H9 (cell line): ENCODE results near the gene CYP4F2. TPM values are rescaled to one million over a fixed set of nuclear protein-coding genes. Genes with fewer than 3 reads are reported as not detected.

Source experiments
- DNase-seq: peaks from one replicate; pipeline ENCODE4 v3.0.0-alpha.2; 2017
- H2AFZ ChIP-seq: one replicate; pipeline ENCODE4 v1.6.1; 2013; ENCODE audit warnings: mild to moderate bottlenecking, low read length, control low read depth, moderate library complexity
- H2AK5ac ChIP-seq: 2 replicates; pipeline ENCODE4 v1.6.1; 2013; ENCODE audit warnings: low read length, control low read depth, mixed read lengths; ENCODE audit not compliant: insufficient read length
- H2BK120ac ChIP-seq: one replicate; pipeline ENCODE4 v1.6.1; 2013; ENCODE audit warnings: low read depth, mild to moderate bottlenecking, low read length, control low read depth, inconsistent platforms; ENCODE audit not compliant: poor library complexity, severe bottlenecking
- H2BK12ac ChIP-seq: 2 replicates; pipeline ENCODE4 v1.6.1; 2013; ENCODE audit warnings: low read length, control low read depth, mixed read lengths, low read depth; ENCODE audit not compliant: insufficient read length
- H2BK15ac ChIP-seq: 2 replicates; pipeline ENCODE4 v1.6.1; 2013; ENCODE audit warnings: low read depth, low read length, control low read depth
- H2BK20ac ChIP-seq: one replicate; pipeline ENCODE4 v1.6.1; 2013; ENCODE audit warnings: low read depth, mild to moderate bottlenecking, low read length, control low read depth, inconsistent platforms; ENCODE audit not compliant: poor library complexity, severe bottlenecking
- H2BK5ac ChIP-seq: 2 replicates; pipeline ENCODE4 v1.6.1; 2013; ENCODE audit warnings: low read length, control low read depth, mixed read lengths; ENCODE audit not compliant: insufficient read length
- H3K14ac ChIP-seq: 2 replicates; pipeline ENCODE4 v1.6.1; 2013; ENCODE audit warnings: low read length, control low read depth; ENCODE audit not compliant: insufficient read depth
- H3K18ac ChIP-seq: 2 replicates; pipeline ENCODE4 v1.6.1; 2013; ENCODE audit warnings: low read depth, mild to moderate bottlenecking, mixed read lengths, low read length, control low read depth; ENCODE audit not compliant: insufficient read length
- H3K23ac ChIP-seq: 2 replicates; pipeline ENCODE4 v1.6.1; 2013; ENCODE audit warnings: low read length, control low read depth, mixed read lengths, low read depth; ENCODE audit not compliant: insufficient read length
- H3K23me2 ChIP-seq: 2 replicates; pipeline ENCODE4 v1.6.1; 2013; ENCODE audit warnings: low read depth, mild to moderate bottlenecking, mixed read lengths, low read length, control low read depth; ENCODE audit not compliant: insufficient read length, poor library complexity, severe bottlenecking
- H3K27ac ChIP-seq: 2 replicates; pipeline ENCODE4 v1.5.1; 2013; ENCODE audit warnings: low read length, control low read depth, mixed read lengths, low read depth; ENCODE audit not compliant: insufficient read length
- H3K27me3 ChIP-seq: 2 replicates; pipeline ENCODE4 v1.6.1; 2013; ENCODE audit warnings: low read length, control low read depth, inconsistent platforms; ENCODE audit not compliant: insufficient read depth
- H3K4ac ChIP-seq: 2 replicates; pipeline ENCODE4 v1.6.1; 2013; ENCODE audit warnings: low read depth, mild to moderate bottlenecking, control low read depth, inconsistent platforms, low read length, moderate library complexity
- H3K4me1 ChIP-seq: 2 replicates; pipeline ENCODE4 v1.6.1; 2013; ENCODE audit warnings: low read length, control low read depth, inconsistent platforms; ENCODE audit not compliant: insufficient read depth
- H3K4me2 ChIP-seq: 2 replicates; pipeline ENCODE4 v1.6.1; 2013; ENCODE audit warnings: low read length, control low read depth, mixed read lengths; ENCODE audit not compliant: insufficient read length, insufficient read depth
- H3K56ac ChIP-seq: 2 replicates; pipeline ENCODE4 v1.6.1; 2013; ENCODE audit warnings: low read depth, mild to moderate bottlenecking, mixed read lengths, low read length, control low read depth; ENCODE audit not compliant: insufficient read length
- H3K79me1 ChIP-seq: 2 replicates; pipeline ENCODE4 v1.6.1; 2013; ENCODE audit warnings: low read depth, mild to moderate bottlenecking, moderate library complexity, low read length, control low read depth, inconsistent platforms; ENCODE audit not compliant: insufficient read depth, poor library complexity, severe bottlenecking
- H3K79me2 ChIP-seq: 2 replicates; pipeline ENCODE4 v1.6.1; 2013; ENCODE audit warnings: low read length, control low read depth, inconsistent platforms; ENCODE audit not compliant: insufficient read depth
- H3K9ac ChIP-seq: 2 replicates; pipeline ENCODE4 v1.6.1; 2013; ENCODE audit warnings: low read length, control low read depth, mixed read lengths; ENCODE audit not compliant: insufficient read length; ENCODE audit errors: extremely low read depth
- H3K9me3 ChIP-seq: one replicate; pipeline ENCODE4 v1.6.1; 2013; ENCODE audit warnings: low read depth, low read length, inconsistent platforms; ENCODE audit not compliant: control insufficient read depth
- H3T11ph ChIP-seq: one replicate; pipeline ENCODE4 v1.6.1; 2013; ENCODE audit warnings: mild to moderate bottlenecking, low read length, control low read depth, inconsistent platforms
- H4K20me1 ChIP-seq: one replicate; pipeline ENCODE4 v1.6.1; 2013; ENCODE audit not compliant: control insufficient read depth, insufficient read length, insufficient read depth
- H4K5ac ChIP-seq: 2 replicates; pipeline ENCODE4 v1.6.1; 2013; ENCODE audit warnings: low read depth, mild to moderate bottlenecking, mixed read lengths, low read length, control low read depth; ENCODE audit not compliant: insufficient read length
- H4K8ac ChIP-seq: replicated peaks from 2 replicates; pipeline ENCODE4 v1.6.1; 2013; ENCODE audit warnings: low read length, control low read depth, mixed read lengths, low read depth; ENCODE audit not compliant: insufficient read length
- H4K91ac ChIP-seq: 2 replicates; pipeline ENCODE4 v1.6.1; 2013; ENCODE audit warnings: low read depth, mild to moderate bottlenecking, moderate library complexity, mixed read lengths, low read length, control low read depth; ENCODE audit not compliant: insufficient read length
- H3K27ac Mint-ChIP-seq, 3 experiments: 2 replicates in 2 of 3; 3 replicates in 1 of 3; pipeline ENCODE4 v1.8.0; 2020 to 2021; ENCODE audit warnings: mixed read lengths in 3 of 3, mild to moderate bottlenecking in 1 of 3, moderate library complexity in 1 of 3
- H3K27me3 Mint-ChIP-seq: 2 replicates; pipeline ENCODE4 v1.8.0; 2021; ENCODE audit warnings: low read depth, mild to moderate bottlenecking, moderate library complexity, mixed read lengths
- H3K36me3 Mint-ChIP-seq, 3 experiments: 2 replicates in 2 of 3; 3 replicates in 1 of 3; pipeline ENCODE4 v1.8.0; 2020 to 2021; ENCODE audit warnings: low read depth in 3 of 3, mixed read lengths in 3 of 3; ENCODE audit not compliant: insufficient read depth in 1 of 3
- H3K4me1 Mint-ChIP-seq, 2 experiments: 2 replicates each; pipeline ENCODE4 v1.8.0; 2020; ENCODE audit warnings: mixed read lengths in 2 of 2
- H3K4me3 Mint-ChIP-seq, 2 experiments: 2 replicates in 1 of 2; 3 replicates in 1 of 2; pipeline ENCODE4 v1.8.0; 2020 to 2021; ENCODE audit warnings: mild to moderate bottlenecking in 2 of 2, mixed read lengths in 2 of 2, moderate library complexity in 1 of 2
- H3K9me3 Mint-ChIP-seq, 2 experiments: 2 replicates in 1 of 2; 3 replicates in 1 of 2; pipeline ENCODE4 v1.8.0; 2020; ENCODE audit warnings: mild to moderate bottlenecking in 2 of 2, mixed read lengths in 2 of 2, moderate library complexity in 1 of 2
- CTCF ChIP-seq: fragments of 200-600 bp; sonication (generic); conservative IDR thresholded peaks from 3 replicates; pipeline ENCODE4 v1.8.0; 2021; ENCODE audit warnings: antibody characterized with exemption, mild to moderate bottlenecking
- WGBS: extraction: QIAGEN DNeasy Blood & Tissue Kit; methylation state at CpG from one replicate; pipeline ENCODE4 v1.1.7; 2013; ENCODE audit warnings: missing lambda C conversion rate, low lambda C conversion rate, mixed read lengths; ENCODE audit not compliant: insufficient read length; ENCODE audit errors: extremely low coverage; 5-methylcytosine and 5-hydroxymethylcytosine counted together
- total RNA-seq: library from RNA; stranded (reverse); gene quantifications from 2 replicates; pipeline ENCODE4 v1.2.1, GENCODE V29; 2021

CYP4F2 gene
- total RNA-seq, 1 experiment from 2014 or later, result not detected

- H3K9me3 ChIP-seq, result peaks cover 78% of the 10 kb centered on the region
- WGBS, result no CpG with 5 or more reads among the region's 5 CpGs
- H4K91ac ChIP-seq, result no peak overlapping the region
Measured at GRCh38 chr19:15866636-15867035, 31.2 kb downstream of the CYP4F2 start.

More at GRCh38 chr19:15866636-15867035, 31.2 kb downstream of the CYP4F2 start:
- H3K4me1 Mint-ChIP-seq, result no peaks in the 10 kb centered on the region
- no peaks in the 10 kb centered on the region for H3K79me1 ChIP-seq
- no peak overlapping the region for H2BK15ac ChIP-seq
- no peak overlapping the region for H3T11ph ChIP-seq
- no peak overlapping the region for H3K27ac Mint-ChIP-seq
- H3K27me3 Mint-ChIP-seq, result peaks cover 3% of the 10 kb centered on the region; the same call in 1 of the 2 replicates
- H2BK20ac ChIP-seq, result no peak overlapping the region
- H2AK5ac ChIP-seq, result no peak overlapping the region
- no peak overlapping the region for H3K27ac ChIP-seq
- H3K9me3 Mint-ChIP-seq, result peaks cover 87 to 92% of the 10 kb centered on the region in 2 experiments
- H3K4me1 ChIP-seq, result no peaks in the 10 kb centered on the region
- H3K9ac ChIP-seq, result no peak overlapping the region
- H2AFZ ChIP-seq, result no peak overlapping the region
- H3K18ac ChIP-seq, result no peak overlapping the region
- H3K4me2 ChIP-seq, result no peak overlapping the region
- no peaks in the 10 kb centered on the region for H3K23me2 ChIP-seq
- H4K20me1 ChIP-seq, result no peaks in the 10 kb centered on the region
- H3K4ac ChIP-seq, result no peak overlapping the region
- no peak overlapping the region for H4K5ac ChIP-seq
- DNase-seq, result no peak
- no peak overlapping the region for H2BK5ac ChIP-seq
- no peaks in the 10 kb centered on the region for H3K27me3 ChIP-seq
- H4K8ac ChIP-seq, result no peak overlapping the region
- H3K23ac ChIP-seq, result no peak overlapping the region
- no peak overlapping the region for H2BK120ac ChIP-seq
- H3K79me2 ChIP-seq, result no peaks in the 10 kb centered on the region
- H3K4me3 Mint-ChIP-seq, result no peak overlapping the region
- no peak for TF ChIP-seq CTCF
- no peak overlapping the region for H2BK12ac ChIP-seq
- no peak overlapping the region for H3K56ac ChIP-seq
- peaks cover 7 to 32% (median 22%) of the 10 kb centered on the region in 3 experiments; a peak in 6 of 7 replicates for H3K36me3 Mint-ChIP-seq
- no peak overlapping the region for H3K14ac ChIP-seq
